GM12875 (cell line): ENCODE data around the gene ASTN1.

Experiments
- H3K4me3 ChIP-seq: one replicate; pipeline ENCODE4 v1.5.1; 2011; ENCODE audit warnings: low read depth, low read length, control low read depth
- CTCF ChIP-seq: IDR thresholded peaks from 2 replicates; pipeline ENCODE4 v1.5.1; 2011; ENCODE audit warnings: low read depth, mild to moderate bottlenecking, control low read depth, inconsistent platforms, low read length, moderate library complexity, borderline replicate concordance; ENCODE audit not compliant: insufficient read depth

The ASTN1 gene

GRCh38 chr1:176954242-176954641 lies 210.3 kb downstream of the ASTN1 start:
- H3K4me3 ChIP-seq = no peak overlapping the region
- no peak for TF ChIP-seq CTCF

GRCh38 chr1:176950736-176951324 lies 213.7 kb downstream of the ASTN1 start:
- TF ChIP-seq CTCF = no peak
- H3K4me3 ChIP-seq = no peak overlapping the region

GRCh38 chr1:176949033-176949662 lies 215.4 kb downstream of the ASTN1 start:
- no peak overlapping the region for H3K4me3 ChIP-seq
- TF ChIP-seq CTCF = peak; percentile 82

- H3K4me3 ChIP-seq = no peak overlapping the region
- TF ChIP-seq CTCF = no peak
These were observed 219.9 kb downstream of the ASTN1 start for GRCh38 chr1:176944606-176945005.

GRCh38 chr1:176943783-176944182 lies 220.7 kb downstream of the ASTN1 start:
- no peak for TF ChIP-seq CTCF
- no peak overlapping the region for H3K4me3 ChIP-seq

GRCh38 chr1:176942346-176942745 lies 222.2 kb downstream of the ASTN1 start:
- H3K4me3 ChIP-seq = no peak overlapping the region

More at GRCh38 chr1:176942346-176942745, 222.2 kb downstream of the ASTN1 start:
- TF ChIP-seq CTCF = no peak
